Suppressor macrophage (primary cell): ENCODE data around the gene MUC4.
"Not testable (repeated sequence)": the region's sequence is repeated elsewhere in the genome, so short reads cannot be mapped to it uniquely, and the experiment has no call there.

ENCODE experiments used
- DNase-seq, 4 experiments: peaks; one replicate each; pipeline ENCODE4 v3.0.0-alpha.2; 2020 to 2022

The MUC4 gene

DNA sequence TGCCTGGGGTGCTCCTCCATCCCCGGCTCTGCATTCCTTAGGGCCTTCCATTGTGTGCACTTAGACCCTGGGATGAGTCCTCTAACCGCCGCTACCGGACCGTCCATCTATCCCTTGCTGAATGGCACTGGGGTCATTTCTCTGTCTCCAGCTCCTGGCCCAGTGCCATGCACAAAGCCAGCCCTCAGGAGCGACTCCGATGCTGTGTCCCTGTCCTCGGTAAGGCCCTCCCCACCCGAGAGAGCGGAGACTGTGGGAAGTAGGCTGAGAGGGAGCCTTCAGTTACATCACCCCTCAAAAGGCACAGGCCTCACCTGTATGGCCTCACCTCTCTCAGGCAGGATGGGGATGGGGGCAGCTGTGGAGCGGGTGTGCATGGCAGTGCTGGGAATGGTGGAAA is 33.8 kb downstream of the MUC4 start:
- no peak for DNase-seq

DNA sequence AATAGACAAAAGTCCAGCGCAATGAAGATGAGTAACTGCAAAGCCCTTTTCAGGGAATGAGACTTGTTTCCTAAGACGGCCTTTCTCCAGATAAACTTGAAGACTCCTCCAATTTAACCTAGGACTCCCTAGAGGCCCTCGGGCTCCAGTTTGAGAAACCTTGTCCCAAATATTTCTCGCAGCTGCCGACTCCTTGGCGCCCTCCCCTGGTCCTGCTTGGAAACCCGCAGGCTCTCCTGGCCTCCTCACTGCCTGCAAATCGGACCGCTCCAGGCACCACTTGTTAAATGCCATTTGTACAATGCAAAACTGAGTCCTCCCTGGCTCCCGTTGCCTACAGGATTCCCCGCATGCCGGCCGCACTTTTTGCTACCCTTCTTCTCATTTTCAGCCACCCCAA is 36.8 kb downstream of the MUC4 start:
- peak; percentile 59 to 76 (median 68) for DNase-seq

DNA sequence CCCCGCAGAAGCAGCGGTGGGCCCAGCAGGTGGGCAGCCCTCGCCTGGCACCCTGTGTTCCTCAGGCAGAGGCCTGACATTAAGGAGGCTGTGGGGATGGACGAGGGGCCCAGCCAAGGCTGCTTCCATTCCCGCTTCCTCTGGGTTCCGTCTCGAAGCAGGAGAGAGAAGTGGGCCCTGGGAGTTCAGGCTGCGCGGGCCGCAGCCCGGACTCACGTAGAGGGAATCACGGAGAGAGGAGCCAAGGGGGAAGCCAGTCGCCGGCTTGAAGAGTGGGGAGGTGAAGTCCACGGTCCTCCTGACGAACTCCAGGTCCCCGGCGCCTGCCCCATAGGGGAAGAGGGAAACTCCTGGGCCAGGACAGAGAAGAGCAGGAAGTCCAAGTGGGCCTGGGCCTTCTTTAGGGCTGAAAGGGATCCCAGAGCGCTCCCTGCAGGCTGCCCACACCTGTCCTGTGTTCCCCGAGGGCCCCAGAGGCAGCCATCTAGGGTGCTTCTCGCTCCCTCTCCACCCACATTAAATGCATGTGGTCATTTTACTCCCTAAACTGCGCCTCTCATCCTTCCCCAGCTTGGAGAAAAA is 37.7 kb downstream of the MUC4 start:
- no peak for DNase-seq

DNA sequence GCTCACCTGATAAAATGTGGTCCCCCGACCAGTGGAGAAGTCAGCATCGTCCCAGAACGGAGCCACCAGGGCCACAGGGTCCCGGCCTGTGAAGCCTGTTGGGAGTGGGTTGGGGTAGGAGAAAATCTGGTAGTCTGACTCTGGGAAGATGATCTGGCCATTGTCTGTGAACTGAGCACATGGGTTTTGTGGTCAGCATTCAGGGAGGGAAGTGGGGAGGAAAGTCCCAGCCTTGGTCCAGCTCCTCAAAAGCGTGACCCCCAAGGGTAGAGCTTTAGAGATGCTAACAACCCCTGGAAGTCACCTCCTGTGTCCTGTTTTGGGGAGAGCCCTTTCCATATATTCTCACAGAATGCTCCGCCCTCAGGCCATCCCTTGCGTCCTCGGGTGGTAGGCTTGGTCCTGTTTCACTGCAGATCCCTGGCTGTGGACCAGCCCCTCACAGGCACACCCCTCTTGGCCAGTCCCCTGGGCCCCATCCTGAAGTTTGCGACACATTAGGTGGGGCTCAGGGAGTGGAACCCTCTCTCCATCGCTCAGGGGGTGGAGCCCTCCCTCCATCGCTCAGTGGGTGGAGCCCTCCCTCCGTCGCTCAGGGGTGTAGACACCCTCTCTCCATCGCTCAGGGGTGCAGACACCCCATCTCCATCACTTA is 40.0 kb downstream of the MUC4 start:
- DNase-seq = no peak

DNA sequence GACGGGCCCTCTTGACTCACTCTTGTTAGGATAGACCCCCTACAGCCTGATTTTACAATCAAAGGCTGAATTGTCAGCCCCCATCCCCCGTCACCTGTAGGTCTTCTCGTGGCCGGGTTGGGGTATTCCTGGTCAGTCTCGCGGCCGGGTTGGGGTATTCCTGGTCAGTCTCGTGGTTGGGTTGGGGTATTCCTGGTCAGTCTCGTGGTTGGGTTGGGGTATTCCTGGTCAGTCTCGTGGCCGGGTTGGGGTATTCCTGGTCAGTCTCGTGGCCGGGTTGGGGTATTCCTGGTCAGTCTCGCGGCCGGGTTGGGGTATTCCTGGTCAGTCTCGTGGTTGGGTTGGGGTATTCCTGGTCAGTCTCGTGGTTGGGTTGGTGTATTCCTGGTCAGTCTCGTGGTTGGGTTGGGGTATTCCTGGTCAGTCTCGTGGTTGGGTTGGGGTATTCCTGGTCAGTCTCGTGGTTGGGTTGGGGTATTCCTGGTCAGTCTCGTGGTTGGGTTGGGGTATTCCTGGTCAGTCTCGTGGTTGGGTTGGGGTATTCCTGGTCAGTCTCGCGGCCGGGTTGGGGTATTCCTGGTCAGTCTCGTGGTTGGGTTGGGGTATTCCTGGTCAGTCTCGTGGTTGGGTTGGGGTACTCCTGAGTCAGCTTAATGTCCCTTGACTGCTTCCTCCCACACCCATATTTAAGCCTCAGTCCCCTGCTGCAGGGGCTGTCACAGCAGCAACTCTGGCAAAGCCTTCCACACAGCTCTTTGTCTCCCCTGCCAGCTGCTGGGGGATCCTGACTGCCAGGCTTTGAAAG is 40.7 kb downstream of the MUC4 start:
- DNase-seq = not testable (repeated sequence)

DNA sequence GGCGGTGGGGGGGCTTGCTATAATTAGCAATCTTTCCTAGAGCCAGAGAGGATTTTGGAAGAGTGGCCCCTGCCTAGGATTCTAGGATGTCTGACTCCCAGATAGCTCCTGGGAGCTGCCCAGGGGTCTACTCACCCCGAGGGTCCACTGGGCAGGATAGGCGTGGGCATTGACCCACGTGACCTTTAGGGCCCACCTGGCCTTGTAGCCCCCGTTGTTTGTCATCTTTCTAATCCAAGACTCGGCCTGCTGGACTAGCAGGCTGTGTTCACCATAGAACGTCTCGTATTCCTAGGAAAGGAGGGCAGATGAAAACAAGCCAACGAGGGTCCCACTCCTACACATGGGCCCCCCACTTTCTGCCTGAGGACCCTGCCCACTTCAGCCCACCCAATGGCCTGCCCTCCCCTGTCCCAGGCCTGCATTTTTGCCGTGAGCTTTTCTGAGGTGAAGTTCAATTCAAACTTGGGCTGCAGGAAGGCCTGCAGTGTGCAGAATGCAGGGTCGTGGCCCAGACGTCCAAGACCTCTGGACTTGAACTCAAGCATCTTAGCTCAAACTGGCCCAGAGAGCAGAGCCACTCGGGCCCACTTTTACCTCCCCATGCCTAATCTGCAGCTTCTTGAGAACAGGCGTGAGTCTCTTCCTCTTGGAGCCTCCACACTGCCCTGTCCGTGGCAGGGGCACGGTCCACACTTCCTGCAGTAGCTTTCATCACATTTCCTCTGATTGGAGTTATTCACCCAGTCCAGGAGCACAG is 41.5 kb downstream of the MUC4 start:
- DNase-seq = no peak

DNA sequence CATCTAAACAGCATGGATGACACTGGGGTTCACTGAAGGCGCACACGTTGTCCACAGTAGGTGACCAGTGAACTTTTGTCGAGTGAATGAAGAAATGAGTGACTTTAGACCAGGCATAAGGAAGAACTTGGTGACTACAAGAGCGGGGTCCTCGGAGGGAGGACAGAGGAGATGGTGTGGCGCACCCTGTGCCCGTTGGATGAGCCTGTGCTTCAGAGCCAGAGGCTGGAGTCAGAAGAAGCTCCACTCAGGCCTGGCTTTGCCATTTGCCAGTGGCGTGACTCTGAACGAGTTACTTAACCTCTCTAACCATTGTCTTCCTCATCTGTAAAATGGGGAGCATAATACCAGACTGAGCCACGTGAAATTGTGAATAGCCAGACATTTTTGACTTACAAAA is 42.2 kb downstream of the MUC4 start:
- DNase-seq = no peak

DNA sequence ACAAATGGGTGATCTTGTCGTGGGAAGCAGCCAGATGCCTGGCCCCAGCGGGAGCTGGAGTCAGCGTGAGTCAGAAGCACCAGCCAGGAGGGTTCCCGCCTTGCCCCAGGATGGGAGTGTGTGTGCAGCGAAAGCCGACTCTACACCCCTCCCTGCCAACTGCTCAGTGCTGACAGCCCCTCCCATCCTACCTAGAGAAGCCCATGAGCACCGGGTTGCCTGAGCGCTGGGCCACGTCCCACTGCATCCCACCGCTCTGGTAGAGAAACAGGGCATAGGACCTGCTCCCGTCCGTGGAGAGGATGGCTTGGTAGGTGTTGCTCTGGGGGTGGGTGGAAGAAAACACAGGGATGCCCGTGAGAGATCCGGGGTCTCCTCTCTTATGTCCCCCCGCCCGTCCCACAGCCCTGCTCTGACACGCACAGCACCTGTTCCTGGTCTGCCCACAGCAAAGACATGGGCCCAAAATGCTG is 42.9 kb downstream of the MUC4 start:
- DNase-seq = no peak

DNA sequence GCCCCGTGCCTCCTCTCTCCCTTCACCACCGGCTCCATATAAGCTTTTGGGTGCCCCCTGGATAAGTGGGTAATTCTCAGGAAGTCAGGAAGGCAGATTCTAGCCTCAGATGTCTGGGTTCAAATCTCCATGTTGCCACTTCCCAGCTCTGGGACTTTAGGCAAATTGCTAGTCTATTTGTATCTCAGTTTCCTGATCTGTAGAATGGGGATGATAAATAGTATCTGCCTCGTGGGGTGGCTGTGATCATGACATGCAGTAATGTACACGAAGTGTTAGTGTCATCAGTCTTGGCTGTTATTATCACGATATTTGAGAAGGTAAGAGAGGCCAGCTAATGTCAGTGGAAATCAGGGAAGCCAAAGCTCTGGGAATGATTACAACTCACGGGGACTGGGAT is 43.3 kb downstream of the MUC4 start:
- no peak for DNase-seq

DNA sequence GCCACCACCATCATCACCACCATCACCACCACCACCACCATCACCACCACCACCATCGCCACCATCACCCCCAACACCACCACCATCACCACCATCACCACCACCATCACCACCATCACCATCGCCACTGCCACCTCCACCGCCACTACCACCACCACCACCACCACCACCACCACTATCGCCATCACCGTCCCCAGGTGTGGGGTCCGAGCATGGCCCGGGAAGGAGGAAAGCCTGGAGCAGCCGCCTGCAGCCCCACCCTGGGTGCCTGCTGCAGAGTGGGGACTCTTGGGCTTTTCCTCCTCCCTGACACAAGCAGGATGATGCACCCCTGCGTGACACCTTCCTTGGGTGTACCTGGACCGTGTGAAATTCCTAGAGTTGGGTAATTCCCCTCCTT is 43.9 kb downstream of the MUC4 start:
- DNase-seq = no peak

DNA sequence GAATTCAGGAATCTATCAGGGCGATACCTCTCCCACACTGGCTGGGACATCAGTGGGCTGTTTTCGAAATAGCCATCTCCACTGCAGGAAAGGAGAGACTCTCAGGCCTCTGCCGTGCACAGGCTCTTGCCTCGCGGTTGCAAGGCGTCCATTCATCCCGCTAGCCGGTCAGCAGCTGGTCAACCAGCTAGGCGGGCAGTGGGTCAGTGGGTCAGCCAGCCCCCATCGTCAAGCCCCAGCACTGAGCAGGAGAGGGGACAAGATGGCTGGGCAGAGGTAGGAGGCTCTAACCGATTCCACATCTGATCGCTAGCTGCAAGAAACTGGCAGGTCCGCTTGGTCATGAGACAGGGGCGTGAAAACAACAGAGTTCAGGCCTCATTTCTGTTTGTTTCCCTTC is 45.1 kb downstream of the MUC4 start:
- no peak for DNase-seq

DNA sequence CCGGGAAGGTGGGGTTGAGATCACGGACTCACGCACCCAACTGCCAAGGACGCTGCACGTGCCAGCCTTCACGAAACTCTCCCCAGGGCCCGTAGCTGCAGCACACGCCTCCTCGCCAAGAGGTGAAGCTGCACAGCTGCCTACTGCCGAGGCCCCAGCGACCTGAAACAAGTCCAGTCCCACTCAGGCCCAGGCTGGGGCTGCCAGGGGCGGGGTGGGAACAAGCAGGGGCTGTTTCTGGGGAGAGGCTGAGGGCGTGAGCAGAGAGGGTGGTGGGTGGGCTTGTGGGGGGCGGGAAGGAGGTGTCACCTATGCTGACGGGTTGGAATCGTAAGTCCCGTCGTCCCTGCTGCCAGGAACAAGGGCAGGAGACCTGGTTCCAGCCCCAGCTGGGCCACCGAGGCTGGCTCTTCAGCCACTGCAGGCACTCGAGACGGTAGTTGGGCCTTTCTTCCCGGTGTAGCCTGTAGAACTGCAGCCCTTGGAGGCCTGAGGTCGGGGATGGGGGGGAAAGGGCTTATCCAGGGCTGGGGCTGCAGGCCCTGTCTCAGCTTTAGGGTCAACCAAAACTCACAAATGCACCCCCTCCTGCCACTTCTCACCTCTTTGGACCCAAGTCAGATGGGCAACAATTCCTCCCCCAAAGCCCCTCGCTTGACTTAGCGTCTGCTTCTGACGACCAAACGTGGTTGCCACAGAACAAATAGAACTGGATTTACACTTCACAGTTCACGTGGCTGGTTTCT is 46.6 kb downstream of the MUC4 start:
- DNase-seq = no peak

DNA sequence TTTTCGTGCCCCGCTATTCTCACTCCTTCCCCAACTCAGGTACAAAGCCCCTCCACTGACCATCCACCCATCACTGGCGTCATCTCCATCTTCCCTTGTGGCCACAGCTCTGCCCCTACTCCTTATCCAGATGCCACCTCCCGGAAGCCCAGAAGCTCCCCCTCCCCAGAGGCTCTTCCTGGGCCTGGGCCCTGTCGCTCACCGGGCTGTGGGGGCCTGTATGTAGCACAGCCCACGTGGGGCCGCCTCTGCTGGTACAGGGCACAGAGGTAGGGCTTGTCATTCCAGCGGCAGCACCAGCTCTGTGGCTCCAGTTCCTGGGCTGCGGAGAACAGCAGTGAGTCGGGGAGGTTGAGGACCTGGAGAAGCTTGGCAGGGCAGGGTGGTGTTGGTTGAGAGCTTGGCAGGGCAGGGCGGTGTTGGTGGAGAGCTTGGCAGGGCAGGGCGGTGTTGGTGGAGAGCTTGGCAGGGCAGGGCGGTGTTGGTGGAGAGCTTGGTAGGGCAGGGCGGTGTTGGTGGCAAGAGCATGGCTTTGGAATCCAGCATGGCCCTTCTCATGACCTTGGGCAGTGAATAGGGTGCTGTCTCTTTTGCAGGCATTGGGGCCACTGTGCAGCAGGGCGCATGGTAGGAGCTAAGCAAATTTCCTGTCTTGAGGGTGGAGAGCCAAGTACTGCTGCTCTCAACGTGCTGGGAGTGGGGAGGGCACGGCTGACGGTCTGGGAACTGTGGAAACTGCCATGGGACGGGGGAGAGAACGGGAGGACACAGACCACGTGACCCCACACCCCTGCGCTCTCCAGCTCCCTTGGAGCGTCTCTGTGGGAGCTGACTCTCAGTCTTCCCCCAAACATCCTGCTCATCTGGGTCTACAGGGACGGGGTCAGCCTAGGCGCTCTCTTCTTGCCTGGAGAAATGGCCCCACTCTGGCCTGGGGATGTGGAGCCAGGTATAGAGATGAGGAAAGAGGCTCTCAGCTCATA is 47.6 kb downstream of the MUC4 start:
- DNase-seq = no peak

DNA sequence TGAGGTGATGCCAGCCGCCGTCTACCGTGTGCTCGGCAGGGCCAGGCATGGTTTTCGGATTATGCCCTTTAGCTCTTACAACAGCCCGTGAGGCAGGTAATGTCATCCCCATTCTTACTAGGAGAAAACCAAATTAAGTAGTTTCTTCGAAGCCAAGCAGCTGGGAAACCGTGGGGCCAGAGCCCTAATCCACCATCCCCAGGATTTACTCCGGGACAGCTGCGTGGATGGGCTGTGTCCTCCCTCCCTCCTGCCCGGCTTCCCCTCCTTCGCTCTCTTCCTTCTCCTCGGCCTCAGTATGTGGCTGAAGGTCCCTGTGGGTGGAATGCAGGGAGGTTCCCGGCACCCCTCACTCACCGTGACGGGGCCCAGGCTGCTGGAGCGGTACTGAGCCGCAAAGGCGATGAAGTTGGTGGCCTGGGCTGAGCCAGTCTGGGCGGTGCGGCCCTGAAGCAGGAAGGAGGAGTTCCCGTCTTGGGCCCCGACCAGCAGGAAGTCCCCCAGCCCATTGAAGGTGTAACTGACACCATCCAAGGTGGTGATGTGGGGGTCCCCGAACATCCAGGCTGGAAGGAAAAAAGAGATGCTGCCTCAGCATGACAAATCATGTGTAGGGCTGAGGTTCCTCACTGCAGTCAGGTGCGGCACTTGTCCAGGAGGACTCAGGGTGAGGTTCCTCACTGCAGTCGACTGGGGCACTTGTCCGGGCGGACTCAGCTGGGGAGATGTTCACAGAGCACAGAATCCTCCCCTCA is 48.5 kb downstream of the MUC4 start:
- no peak for DNase-seq

DNA sequence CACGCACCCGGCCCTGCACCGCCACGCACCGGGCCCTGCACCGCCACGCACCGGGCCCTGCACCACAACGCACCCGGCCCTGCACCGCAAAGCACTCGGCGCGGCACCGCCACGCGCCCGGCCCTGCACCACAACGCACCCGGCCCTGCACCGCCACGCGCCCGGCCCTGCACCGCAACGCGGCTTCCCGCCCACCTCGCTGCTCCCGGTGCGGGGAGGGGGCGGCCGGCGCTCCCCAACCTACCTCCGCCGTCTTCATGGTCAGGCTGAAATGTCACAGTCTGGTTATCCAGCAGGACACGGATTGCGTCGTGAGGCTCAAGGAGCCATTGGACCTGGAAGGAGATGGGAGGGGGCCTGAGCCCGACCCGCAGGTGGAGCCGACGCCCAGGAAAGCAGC is 49.1 kb downstream of the MUC4 start:
- no peak for DNase-seq

DNA sequence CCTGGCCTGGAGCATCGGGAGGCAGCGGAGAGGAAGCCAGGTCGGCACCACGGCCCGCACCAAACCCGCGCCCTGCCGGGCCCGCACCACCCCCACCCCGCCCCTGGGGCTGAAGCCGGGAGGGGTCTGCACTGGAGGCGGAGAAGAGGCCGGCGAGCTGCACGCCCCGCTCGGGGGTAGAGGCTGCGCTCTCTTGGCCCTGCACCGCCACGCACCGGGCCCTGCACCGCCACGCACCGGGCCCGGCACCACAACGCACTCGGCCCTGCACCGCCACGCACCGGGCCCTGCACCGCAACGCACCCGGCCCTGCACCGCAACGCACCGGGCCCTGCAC is 49.5 kb downstream of the MUC4 start:
- DNase-seq = no peak

DNA sequence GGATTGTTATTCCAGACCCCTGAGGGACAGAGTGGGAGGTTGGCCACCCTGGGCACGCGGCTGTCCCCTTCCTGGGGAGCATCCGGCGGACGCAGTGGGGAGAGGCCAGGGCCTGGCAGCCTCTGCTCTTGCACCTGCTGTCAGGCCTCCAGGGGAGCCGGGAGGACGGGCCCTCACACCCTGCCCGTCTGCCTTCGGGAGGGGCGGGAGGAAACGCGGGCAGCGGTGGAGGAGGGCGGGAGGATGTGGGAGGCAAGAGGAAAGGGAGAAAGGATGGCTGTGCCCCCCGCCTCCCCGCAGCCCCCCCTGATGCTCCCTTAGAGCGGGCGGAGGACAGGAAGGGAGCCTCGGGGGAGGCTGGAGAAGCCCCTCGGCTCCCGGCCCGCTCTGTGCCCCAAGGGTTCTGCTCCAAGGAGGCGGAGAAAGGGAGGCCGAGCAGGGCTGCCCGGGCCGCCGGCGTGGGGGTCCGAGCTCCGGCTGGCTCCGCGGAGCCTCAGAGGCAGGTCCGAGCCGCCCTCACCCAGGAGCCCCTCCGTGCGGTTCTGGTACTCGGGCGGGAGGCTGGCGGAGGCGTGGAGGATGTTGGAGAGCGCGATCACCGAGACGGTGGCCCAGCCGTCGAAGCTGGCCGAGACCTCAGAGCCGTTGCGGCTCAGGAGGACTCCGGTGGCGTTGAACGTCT is 50.0 kb downstream of the MUC4 start:
- no peak for DNase-seq

DNA sequence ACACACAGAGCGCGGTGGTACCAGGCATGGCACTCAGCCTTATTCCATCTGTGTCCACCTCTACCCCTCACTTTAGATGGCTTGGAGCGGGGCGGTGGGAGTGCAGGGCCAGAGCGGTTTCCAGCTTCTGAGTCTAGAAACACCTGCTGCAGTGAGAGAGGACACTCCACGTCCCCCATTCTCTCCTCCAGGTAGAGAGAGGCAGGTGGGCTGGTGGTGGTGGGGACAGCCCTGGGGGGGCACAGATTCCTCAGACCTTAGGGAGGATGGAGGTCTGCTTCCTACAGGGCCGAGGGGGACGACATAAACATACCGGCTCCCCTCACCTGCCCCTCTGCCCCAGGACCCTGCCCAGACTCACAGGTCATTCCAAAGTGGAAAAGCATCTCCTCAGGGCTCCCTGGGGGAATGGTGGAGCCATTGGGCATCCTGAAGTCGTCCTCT is 50.6 kb downstream of the MUC4 start:
- no peak for DNase-seq

DNA sequence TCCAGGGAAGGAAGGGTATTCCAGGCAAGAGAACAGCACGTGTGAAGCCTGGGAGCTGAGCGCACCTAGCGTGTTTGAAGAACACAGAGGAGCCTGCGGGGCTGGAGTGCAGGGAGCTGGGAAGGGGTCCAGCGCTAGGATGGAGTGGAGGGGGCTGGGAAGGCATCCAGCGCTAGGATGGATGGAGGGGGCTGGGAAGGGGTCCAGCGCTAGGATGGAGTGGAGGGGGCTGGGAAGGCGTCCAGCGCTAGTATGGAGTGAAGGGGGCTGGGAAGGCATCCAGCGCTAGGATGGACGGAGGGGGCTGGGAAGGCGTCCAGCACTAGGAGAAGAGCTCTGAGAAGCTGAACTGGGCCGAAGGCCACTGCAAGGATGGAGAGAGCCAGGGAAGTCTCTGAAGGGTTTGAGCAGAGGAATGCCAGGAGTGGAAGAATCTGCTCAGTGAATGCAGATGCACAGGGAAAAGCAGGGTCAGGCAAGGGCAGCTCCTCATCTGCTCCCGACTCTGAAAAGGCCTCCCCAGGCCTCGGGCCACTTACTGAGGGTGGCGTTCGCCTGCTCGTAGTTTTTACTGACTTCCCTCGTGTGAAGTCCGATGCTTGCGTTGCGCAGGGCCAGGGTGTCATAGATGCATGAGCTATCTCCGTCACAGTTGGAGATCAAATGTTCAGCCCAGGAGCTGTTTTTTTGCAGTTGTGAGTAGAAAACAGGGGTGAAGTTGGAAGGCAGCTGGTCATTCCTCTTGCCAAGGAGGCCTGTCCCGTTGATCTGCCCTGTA is 51.2 kb downstream of the MUC4 start:
- DNase-seq = no peak
